ENCODE measurements around the gene TP63. TPM values are rescaled to one million over a fixed set of nuclear protein-coding genes. Genes with fewer than 3 reads are reported as not detected.
"Not testable (repeated sequence)": the region's sequence is repeated elsewhere in the genome, so short reads cannot be mapped to it uniquely, and the experiment has no call there.

TP63 gene
- total RNA-seq, 1 donor: 0.43 TPM

DNA sequence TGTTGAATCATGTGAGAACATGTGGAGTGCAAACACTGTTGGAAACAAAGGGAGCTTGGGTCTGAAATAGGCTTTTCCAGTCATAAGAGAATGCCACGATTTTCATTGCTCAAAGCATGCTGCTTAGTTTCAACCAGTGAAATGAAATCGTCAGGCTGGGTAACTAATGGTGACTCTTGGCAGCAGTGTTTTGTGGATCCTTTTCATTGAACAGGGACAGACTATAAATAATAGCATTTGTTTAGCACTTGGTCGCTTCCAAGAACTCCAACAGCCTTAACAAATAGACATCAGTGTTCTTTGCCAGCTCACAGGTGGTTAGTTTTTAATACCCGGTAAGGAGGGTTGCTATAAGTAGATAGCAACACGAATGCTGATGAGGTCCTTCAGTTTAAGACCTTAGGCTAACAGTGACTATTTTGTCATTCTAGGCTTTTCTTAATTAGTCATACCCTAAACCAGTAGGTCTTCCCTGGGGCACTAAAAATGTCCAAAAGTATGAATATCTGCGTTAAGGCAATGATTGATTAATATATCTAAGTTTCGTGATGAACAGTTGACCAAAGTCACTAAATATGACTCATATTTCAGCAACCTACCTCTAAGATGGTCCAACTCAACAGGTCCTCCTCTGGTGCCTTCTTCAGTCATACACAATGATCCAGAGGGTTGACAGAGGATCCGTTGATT lies 15.8 kb downstream of the TP63 start:
- H3K4me3 ChIP-seq (ENCODE audit: low read depth, low read length): no peak overlapping the region
- TF ChIP-seq, protein P1, sequence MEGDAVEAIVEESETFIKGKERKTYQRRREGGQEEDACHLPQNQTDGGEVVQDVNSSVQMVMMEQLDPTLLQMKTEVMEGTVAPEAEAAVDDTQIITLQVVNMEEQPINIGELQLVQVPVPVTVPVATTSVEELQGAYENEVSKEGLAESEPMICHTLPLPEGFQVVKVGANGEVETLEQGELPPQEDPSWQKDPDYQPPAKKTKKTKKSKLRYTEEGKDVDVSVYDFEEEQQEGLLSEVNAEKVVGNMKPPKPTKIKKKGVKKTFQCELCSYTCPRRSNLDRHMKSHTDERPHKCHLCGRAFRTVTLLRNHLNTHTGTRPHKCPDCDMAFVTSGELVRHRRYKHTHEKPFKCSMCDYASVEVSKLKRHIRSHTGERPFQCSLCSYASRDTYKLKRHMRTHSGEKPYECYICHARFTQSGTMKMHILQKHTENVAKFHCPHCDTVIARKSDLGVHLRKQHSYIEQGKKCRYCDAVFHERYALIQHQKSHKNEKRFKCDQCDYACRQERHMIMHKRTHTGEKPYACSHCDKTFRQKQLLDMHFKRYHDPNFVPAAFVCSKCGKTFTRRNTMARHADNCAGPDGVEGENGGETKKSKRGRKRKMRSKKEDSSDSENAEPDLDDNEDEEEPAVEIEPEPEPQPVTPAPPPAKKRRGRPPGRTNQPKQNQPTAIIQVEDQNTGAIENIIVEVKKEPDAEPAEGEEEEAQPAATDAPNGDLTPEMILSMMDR (IDR thresholded peaks at IDR 0.05; ENCODE audit: insufficient read depth, low read depth, low read length): no peak
- DNase-seq (ENCODE audit: low read depth): no peak

GRCh38 chr3:189652042-189652441 lies 20.9 kb downstream of the TP63 start:
- TF ChIP-seq, protein P1 (IDR thresholded peaks at IDR 0.05; ENCODE audit: insufficient read depth, low read depth, low read length): peak; percentile 56
- DNase-seq (ENCODE audit: low read depth): peak; percentile 7
- no peak overlapping the region for H3K4me3 ChIP-seq (ENCODE audit: low read depth, low read length)

GRCh38 chr3:189655617-189656016 lies 24.4 kb downstream of the TP63 start:
- TF ChIP-seq, protein P1 (IDR thresholded peaks at IDR 0.05; ENCODE audit: insufficient read depth, low read depth, low read length): no peak
- DNase-seq (ENCODE audit: low read depth): no peak
- no peak overlapping the region for H3K4me3 ChIP-seq (ENCODE audit: low read depth, low read length)

GRCh38 chr3:189659571-189659970 lies 28.4 kb downstream of the TP63 start:
- TF ChIP-seq, protein P1 (IDR thresholded peaks at IDR 0.05; ENCODE audit: insufficient read depth, low read depth, low read length): no peak
- DNase-seq (ENCODE audit: low read depth): no peak
- no peak overlapping the region for H3K4me3 ChIP-seq (ENCODE audit: low read depth, low read length)

- DNase-seq (ENCODE audit: low read depth): peak; percentile 82
- TF ChIP-seq, protein P1 (IDR thresholded peaks at IDR 0.05; ENCODE audit: insufficient read depth, low read depth, low read length): no peak
- no peak overlapping the region for H3K4me3 ChIP-seq (ENCODE audit: low read depth, low read length)
Measured at GRCh38 chr3:189664311-189664710, 33.1 kb downstream of the TP63 start.

GRCh38 chr3:189672346-189672745 lies 41.2 kb downstream of the TP63 start:
- not testable (repeated sequence) for DNase-seq (ENCODE audit: low read depth); H3K4me3 ChIP-seq (ENCODE audit: low read depth, low read length)

- no peak for DNase-seq (ENCODE audit: low read depth)
- TF ChIP-seq, protein P1 (IDR thresholded peaks at IDR 0.05; ENCODE audit: insufficient read depth, low read depth, low read length): no peak
- no peak overlapping the region for H3K4me3 ChIP-seq (ENCODE audit: low read depth, low read length)
Measured at GRCh38 chr3:189673535-189673934, 42.3 kb downstream of the TP63 start.

Measured in fibroblast of villous mesenchyme (primary cell).